ENCODE data around the gene PATZ1.

DNA sequence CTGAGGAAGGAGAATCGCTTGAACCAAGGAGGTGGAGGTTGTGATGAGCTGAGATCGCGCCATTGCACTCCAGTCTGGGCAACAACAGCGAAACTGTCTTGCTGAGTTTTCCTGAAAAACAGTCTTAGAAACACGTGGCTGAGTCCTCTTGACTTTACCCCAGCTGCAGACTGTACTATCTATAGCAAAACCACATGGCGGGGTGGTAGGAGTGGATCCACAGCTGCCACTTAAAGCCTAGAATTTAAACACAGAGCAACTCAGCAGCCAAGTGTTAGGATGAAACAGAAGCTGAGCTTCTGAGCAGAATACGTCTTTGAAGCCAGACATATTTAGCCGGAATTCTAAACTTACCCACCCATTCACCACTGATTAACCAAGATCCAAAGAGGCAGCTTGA is 14.1 kb downstream of the PATZ1 start:
- TF ChIP-seq, protein P1, sequence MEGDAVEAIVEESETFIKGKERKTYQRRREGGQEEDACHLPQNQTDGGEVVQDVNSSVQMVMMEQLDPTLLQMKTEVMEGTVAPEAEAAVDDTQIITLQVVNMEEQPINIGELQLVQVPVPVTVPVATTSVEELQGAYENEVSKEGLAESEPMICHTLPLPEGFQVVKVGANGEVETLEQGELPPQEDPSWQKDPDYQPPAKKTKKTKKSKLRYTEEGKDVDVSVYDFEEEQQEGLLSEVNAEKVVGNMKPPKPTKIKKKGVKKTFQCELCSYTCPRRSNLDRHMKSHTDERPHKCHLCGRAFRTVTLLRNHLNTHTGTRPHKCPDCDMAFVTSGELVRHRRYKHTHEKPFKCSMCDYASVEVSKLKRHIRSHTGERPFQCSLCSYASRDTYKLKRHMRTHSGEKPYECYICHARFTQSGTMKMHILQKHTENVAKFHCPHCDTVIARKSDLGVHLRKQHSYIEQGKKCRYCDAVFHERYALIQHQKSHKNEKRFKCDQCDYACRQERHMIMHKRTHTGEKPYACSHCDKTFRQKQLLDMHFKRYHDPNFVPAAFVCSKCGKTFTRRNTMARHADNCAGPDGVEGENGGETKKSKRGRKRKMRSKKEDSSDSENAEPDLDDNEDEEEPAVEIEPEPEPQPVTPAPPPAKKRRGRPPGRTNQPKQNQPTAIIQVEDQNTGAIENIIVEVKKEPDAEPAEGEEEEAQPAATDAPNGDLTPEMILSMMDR (IDR thresholded peaks at IDR 0.05), result no peak
- no peak for TF ChIP-seq POLR2A (IDR thresholded peaks at IDR 0.05)
